Mucosa of descending colon (tissue), 3 donors: ENCODE results near the gene KCNH2. TPM values are rescaled to one million over a fixed set of nuclear protein-coding genes. Genes with fewer than 3 reads are reported as not detected.

Source experiments
- ATAC-seq: fragments of 200-7000 bp; cut with Tn5 transposase; one replicate; pipeline ENCODE4 v1.9.1; 2020; ENCODE audit warnings: mild to moderate bottlenecking, moderate library complexity
- DNase-seq, 3 donors: peaks; one replicate each; pipeline ENCODE4 v3.0.0-alpha.2; 2020
- H3K36me3 ChIP-seq: fragments of 200-600 bp; one replicate; pipeline ENCODE4 v1.8.0; 2021; ENCODE audit warnings: low read depth, mild to moderate bottlenecking
- H3K4me1 ChIP-seq: fragments of 200-600 bp; one replicate; pipeline ENCODE4 v1.8.0; 2021; ENCODE audit warnings: low read depth, mild to moderate bottlenecking
- H3K4me3 ChIP-seq: fragments of 200-600 bp; one replicate; pipeline ENCODE4 v1.8.0; 2021; ENCODE audit warnings: mild to moderate bottlenecking
- H3K9me3 ChIP-seq: fragments of 200-600 bp; one replicate; pipeline ENCODE4 v1.8.0; 2021; ENCODE audit warnings: mild to moderate bottlenecking
- CTCF ChIP-seq: fragments of 200-600 bp; IDR thresholded peaks from one replicate; pipeline ENCODE4 v1.8.0; 2022; ENCODE audit warnings: antibody characterized with exemption, mild to moderate bottlenecking
- intact Hi-C, 2 donors: fragments of 100-400 bp; cut with DNase I in 1 of 2; cut with micrococcal nuclease in 1 of 2; formaldehyde crosslinking; loops; one replicate each; pipeline versions ENCODE4 v1.11.0 to v1.11.1; 2022; cut with DNase I, micrococcal nuclease
- total RNA-seq, 3 donors: library from RNA; stranded (reverse); fragmentation: NEBNext Ultra II Directional in 2 of 3; extraction: Animal tissue kit (Norgen Biotek cat#: 25700) in 2 of 3; gene quantifications; one replicate each; pipeline versions ENCODE4 v1.2.1 to v1.2.4, GENCODE V29; 2021 to 2023
- donor health status: DM: no; HTN: no; CAD: no; lungs with moderate emphysema.
- donor health status: DM: no; HTN: no; CAD: no.
- donor health status: DM: no; HTN: yes; CAD: no.

The KCNH2 gene
- total RNA-seq, 3 donors from 2014 or later: 2.9 to 87.1 (median 5.3) TPM

- no peak for ATAC-seq
- H3K4me1 ChIP-seq: no peaks in the 10 kb centered on the region
- TF ChIP-seq CTCF: no peak
- no peaks in the 10 kb centered on the region for H3K36me3 ChIP-seq
- no peaks in the 10 kb centered on the region for H3K9me3 ChIP-seq
- DNase-seq: peak in 1 of 3 donors; percentile 18
- intact Hi-C loops: no loop called here
- no peak overlapping the region for H3K4me3 ChIP-seq
Measured at GRCh38 chr7:150947241-150947745, 30.8 kb downstream of the KCNH2 start.

- ATAC-seq: no peak
- Histone ChIP-seq H3K4me1 (no peaks in the 10 kb centered on the region), H3K4me3 (no peak overlapping the region), H3K9me3 (no peaks in the 10 kb centered on the region), H3K36me3 (no peaks in the 10 kb centered on the region)
- intact Hi-C loops: no loop called here
- no peak for TF ChIP-seq CTCF
- peak in 1 of 3 donors; percentile 18 for DNase-seq
Measured at GRCh38 chr7:150946421-150947240, 31.5 kb downstream of the KCNH2 start.

- TF ChIP-seq CTCF: no peak
- intact Hi-C loops: no loop called here
- peak in 1 of 3 donors; percentile 33 for DNase-seq
- Histone ChIP-seq H3K4me1 (no peaks in the 10 kb centered on the region), H3K4me3 (no peak overlapping the region), H3K9me3 (no peaks in the 10 kb centered on the region), H3K36me3 (no peaks in the 10 kb centered on the region)
- ATAC-seq: no peak
Measured at GRCh38 chr7:150945853-150946420, 32.2 kb downstream of the KCNH2 start.

- TF ChIP-seq CTCF: no peak
- DNase-seq: peak in 1 of 3 donors; percentile 16
- no peak for ATAC-seq
- Histone ChIP-seq H3K9me3 (no peaks in the 10 kb centered on the region), H3K4me1 (no peaks in the 10 kb centered on the region), H3K36me3 (no peaks in the 10 kb centered on the region), H3K4me3 (no peak overlapping the region)
- intact Hi-C loops: no loop called here
Measured at GRCh38 chr7:150945171-150945852, 32.8 kb downstream of the KCNH2 start.

GRCh38 chr7:150944066-150945042 is 33.8 kb downstream of the KCNH2 start:
- DNase-seq (peak in 1 of 3 donors; percentile 14), ATAC-seq (no peak)
- intact Hi-C loops: no loop called here
- Histone ChIP-seq H3K9me3 (no peaks in the 10 kb centered on the region), H3K4me1 (no peaks in the 10 kb centered on the region), H3K4me3 (no peak overlapping the region), H3K36me3 (no peaks in the 10 kb centered on the region)
- TF ChIP-seq CTCF: no peak
